Subcutaneous adipose tissue (tissue), 4 donors: ENCODE results near the gene GJC1. TPM values are rescaled to one million over a fixed set of nuclear protein-coding genes. Genes with fewer than 3 reads are reported as not detected.

Source experiments
- total RNA-seq, 4 donors: library from RNA; depleted of rRNA; stranded (reverse); fragments of >200 nt; gene quantifications; one replicate each; pipeline ENCODE4 v1.1.0, GENCODE V29; 2016
- TF ChIP-seq, protein P1 (sequence below): fragments of 450-650 bp; IDR thresholded peaks from one replicate; pipeline ENCODE4 v1.5.1; 2016; ENCODE audit warnings: low read depth, mild to moderate bottlenecking, control low read depth, antibody characterized with exemption, moderate library complexity

The GJC1 gene
- total RNA-seq, 4 donors from 2014 or later = 5.9 to 19.8 (median 8.8) TPM

DNA sequence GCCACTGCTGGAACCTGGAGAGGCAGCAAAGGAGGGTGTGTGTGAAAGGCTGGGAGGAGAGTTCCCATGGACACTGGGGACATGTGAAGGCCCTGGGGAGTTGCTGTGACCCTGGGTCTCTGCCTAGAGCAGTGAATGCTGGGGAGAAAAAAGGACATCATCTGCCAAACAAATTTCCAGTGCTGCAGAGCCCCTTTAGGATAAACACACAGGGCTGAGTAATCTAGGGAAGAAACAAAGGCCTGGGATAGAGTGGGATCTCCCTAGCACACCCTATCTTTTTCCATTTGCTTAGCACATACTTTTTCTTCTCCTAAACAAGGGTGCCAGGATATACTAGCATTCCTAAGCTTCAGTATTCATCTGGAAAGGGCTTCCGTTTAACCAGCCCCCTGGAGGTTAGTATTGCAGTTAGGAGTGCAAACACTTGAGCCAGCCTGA, 14.3 kb upstream of the GJC1 start:
- TF ChIP-seq, protein P1, sequence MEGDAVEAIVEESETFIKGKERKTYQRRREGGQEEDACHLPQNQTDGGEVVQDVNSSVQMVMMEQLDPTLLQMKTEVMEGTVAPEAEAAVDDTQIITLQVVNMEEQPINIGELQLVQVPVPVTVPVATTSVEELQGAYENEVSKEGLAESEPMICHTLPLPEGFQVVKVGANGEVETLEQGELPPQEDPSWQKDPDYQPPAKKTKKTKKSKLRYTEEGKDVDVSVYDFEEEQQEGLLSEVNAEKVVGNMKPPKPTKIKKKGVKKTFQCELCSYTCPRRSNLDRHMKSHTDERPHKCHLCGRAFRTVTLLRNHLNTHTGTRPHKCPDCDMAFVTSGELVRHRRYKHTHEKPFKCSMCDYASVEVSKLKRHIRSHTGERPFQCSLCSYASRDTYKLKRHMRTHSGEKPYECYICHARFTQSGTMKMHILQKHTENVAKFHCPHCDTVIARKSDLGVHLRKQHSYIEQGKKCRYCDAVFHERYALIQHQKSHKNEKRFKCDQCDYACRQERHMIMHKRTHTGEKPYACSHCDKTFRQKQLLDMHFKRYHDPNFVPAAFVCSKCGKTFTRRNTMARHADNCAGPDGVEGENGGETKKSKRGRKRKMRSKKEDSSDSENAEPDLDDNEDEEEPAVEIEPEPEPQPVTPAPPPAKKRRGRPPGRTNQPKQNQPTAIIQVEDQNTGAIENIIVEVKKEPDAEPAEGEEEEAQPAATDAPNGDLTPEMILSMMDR = no peak

DNA sequence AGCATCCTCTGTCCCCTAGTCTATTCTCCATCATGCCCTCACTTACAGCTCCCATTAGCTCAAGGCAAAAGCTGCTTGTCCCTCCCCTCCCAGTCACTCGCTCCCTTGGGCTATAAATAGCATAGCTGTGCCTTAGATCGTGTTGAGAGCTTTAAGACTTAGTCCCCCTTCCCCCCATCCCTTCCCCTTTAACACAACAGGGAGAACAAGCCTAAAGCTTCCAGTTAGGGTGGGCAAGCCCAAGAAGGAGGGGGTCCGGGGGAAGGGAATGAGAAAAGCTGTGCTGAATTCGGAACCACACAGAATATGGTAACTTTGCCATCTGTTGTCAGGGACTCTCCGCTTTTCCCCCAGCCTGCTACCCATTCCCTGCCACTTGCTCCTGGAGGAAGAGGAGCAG, 12.7 kb upstream of the GJC1 start:
- TF ChIP-seq, protein P1 = no peak

DNA sequence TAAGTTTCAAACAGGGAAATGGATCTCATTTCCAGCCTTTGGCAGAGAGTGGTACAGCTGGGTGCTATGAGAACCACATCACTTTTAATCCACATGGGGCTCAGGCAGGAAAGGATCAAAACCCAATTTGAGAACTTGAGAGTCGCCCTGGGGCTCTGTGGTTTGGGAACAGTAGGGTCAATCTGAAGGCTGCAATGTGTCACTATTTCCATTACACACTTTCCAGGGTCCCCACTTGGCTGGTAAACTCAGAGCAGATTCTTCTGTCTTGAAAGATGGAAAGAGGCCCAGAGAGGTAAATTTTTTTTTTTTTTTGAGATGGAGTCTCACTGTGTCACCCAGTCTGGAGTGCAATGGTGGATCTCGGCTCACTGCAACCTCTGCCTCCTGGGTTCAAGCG, 10.8 kb upstream of the GJC1 start:
- TF ChIP-seq, protein P1 = no peak

DNA sequence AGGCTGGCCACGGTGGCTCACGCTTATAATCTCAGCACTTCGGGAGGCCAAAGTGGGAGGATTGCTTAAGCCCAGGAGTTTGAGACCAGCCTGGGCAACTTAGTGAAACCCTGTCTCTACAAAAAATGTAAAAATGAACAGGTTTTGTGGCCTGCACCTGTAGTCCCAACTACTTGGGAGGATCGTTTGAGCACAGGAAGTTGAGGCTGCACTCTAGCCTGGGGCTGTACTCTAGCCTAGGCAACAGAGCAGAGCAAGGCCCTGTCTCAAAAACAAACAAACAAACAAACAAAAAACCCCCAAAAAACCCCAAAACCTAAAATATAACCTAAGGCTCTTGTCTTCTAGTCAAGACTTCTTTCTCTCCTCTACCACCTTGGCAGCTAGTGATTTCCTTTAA, 10.2 kb upstream of the GJC1 start:
- TF ChIP-seq, protein P1 = no peak

DNA sequence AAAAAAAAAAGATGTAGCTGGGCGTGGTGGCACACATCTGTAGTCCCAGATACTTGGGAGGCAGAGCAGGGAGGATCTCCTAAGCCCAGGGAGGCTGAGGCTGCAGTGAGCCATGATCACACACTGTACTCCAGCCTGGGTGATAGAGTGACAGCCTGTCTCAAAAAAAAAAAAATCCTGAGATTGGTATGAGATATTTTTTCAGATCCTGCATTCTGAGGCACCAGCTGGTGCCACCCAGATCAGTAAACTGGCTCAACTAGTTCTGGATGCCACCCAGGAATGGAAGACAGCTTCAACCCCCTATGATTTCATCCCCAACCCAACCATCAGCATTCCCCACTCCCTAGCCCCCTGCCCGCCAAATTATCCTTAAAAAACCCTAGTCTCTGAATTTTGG, 7.1 kb upstream of the GJC1 start:
- TF ChIP-seq, protein P1 = no peak

DNA sequence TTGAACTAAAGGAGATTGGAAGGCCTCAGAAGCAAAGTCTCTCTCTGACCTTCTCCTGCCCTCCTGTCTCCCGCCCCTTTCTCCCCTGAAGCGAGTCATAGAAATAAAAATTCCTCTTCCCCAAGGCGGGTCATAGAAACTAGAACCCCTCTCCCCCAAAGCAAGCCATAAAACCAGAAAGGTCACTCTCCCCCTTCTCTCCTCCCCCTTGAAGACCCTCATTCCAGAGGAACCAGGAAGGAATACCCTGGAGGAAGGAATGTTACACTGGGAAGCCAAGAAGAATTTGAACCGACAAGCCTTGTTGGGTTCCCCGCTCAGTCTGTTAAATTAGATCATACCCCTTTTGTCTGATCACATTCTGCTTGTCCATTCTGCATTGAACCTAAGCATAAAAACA, 2.7 kb upstream of the GJC1 start:
- TF ChIP-seq, protein P1 = no peak

DNA sequence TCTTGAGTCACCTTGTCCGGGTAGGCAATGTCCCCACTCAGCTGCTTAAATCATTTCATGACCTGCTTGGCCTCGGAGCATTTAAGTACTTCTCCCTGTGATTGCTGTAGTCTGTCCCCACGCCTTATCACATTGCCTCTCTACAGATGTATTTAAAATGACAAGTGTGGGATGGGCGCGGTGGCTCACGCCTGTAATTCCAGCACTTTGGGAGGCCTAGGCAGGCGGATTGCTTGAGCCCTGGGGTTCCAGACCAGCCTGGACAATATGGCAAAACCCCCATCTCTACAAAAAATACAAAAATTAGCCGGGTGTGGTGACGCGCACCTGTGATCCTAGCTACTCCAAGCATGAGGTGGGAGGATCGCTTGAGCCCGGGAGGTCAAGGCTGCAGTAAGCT, 1.3 kb upstream of the GJC1 start:
- TF ChIP-seq, protein P1 = no peak
